Midbrain (tissue), 1 donor: ENCODE data around the gene APOL6.
"Not testable (repeated sequence)": the region's sequence is repeated elsewhere in the genome, so short reads cannot be mapped to it uniquely, and the experiment has no call there.

Experiments used
- DNase-seq: peaks from one replicate; lab custom pipeline; 2025; lab: John Stamatoyannopoulos, UW

Gene APOL6

DNA sequence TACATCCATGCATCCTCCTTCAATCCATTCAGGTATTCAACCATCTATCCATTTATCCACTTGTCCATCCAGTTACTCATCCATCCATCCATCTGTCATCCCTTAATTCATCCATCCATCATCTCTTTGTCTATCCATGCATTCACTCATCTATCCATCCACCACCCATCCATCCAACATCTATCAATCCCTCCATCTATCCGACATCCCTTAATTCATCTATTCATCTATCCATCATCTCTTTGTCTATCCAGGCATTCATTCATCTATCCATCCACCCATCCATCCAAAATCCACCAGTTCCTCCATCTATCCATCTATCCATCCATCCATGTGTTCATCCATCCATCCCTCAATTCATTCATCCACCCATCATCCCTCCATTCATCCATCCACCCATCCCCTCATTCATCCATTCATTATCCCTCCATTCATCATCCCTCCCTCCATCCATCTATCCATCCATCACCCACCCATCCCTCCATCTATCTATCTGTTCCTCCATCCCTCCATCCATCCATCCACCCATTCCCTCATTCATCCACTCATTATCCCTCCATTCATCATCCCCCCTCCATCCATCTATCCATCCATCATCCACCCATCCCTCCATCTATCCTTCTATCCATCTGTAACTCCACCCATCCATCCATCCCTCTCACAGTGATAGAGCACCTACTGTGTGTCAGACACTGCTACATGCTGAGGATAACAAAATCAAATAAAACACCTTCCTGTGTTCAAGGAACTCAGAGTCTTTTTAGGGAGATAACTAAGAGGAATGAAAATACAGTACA is 29.6 kb upstream of the APOL6 start:
- DNase-seq: no peak

DNA sequence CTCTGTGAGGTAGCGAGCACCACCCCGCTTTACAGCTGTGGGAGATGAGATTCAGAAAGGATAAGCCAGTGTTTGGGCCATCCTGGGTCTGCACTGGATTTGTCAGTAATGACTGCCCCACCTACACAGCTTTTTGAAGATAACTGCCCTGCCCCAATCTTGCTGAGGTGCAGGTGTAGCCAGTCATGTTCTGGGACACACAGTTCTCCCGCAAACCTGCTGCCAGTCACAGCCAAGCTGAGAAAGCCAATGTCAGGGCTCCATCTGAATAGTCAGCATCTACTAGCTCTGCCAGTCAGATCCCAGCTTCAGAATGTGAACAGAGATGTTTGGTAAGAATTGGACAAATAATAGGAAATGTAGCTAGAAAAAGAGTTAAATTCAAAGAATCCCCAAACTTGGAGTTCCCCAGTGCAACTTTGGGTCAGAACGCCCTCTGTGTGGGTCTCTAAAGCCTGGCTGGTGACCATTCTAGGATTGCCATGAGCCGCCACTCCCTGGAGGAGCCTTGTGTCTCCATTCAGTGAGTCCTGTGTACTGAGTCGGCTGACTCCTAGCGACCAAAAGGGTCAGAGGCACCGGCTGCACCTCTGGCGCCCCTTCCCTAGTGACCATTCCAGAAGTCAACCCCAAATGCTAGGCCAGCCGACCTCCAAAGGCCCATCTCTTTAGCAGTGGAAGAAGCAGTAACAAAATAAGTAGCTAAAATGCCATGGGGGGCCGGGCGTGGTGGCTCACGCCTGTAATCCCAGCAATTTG is 28.7 kb upstream of the APOL6 start:
- no peak for DNase-seq

DNA sequence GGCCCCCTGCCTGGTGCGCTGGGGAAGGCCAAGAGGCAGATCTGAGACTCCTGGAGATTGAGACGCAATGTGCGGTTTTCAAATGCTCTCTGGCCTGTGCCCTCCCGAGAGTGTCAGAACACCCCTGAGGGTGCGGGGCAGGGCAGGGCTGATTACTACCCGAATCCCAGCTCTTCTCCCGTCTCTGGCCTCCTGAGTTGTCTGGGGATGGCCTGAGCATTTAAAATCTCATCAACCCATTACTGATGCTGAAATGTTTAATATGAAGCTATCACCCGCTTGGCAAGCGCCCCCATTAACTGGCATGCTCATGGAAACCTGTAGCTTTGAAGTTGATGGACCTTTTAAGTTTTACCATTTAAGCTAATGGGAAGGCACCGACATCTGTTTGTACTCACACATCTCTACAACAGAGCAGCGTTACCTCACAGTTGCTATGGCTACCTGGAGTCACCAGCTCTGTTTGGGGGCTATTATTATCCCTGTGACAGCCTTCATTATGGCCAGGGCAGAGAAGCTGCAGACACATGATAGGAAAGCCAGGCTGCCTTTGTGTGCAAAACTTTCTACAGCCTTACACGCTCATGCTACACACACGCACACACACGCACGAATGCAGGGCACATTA is 27.5 kb upstream of the APOL6 start:
- no peak for DNase-seq

DNA sequence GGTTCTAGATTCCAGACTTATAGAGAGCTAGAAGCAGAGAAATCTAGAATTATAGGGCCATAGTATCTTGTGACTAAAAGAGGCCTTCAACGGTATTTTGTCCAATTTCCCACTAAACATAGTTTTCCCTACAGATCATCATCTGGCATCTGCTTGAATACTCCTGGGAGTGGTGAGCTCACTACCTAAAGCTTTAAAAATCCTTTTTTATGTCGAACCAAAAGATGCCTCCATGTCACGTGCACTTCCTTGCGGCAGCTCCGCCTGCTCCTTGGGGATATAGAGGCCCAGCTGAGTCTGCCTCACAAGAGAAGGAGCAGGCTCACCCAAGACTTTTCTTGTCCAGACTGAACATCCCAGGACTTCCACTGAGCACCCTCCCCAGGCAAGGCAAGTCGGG is 26.8 kb upstream of the APOL6 start:
- no peak for DNase-seq

DNA sequence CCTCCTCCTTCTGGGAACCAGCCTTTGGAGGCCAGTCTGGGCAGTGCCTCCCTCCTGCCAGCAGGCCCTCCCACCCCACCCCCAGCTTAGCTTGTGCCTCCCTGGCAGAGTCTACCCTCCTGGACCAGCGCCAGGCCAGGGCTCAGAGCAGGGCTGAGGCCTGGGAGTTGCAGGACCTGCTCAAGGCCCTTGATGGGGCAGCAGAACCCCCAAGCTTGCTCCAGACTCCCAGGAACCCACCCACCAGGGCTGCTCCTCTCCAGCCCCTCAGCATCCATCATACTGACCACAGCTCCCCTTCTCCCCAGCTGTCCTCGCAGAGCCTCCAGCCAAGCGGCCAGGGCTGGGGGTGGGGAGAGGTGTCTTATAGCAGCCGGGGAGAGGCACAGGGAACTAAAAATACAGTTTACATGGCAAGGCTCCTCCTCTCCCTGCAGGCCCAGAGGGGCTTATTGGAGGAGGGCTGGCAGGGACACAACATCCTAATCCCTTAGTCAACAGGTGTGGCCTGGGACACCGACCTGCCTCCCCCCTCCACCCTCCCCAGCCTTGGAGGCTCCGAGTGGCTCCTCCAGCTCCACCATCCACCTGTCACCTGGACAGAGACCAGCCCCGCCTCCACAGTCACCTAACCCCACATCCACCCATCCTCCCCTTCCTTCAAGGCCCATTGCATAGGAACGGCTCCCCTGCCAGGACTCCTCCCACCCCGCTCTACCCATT is 25.9 kb upstream of the APOL6 start:
- no peak for DNase-seq

DNA sequence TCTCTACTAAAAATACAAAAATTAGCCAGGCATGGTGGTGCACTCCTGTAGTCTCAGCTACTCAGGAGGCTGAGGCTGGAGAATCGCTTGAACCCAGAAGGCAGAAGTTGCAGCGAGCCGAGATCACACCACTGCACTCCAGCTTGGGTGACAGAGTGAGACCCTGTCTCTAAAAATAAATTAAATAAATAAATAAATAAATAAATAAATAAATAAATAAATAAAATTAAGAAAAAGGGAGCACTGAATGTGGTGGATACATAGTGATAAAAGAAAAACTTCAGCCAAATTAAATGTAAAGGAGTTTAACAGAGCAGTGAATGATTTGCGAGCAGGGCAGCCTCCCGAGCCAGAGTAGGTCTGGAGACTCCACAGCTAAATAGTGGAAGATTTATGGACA is 24.4 kb upstream of the APOL6 start:
- not testable (repeated sequence) for DNase-seq

DNA sequence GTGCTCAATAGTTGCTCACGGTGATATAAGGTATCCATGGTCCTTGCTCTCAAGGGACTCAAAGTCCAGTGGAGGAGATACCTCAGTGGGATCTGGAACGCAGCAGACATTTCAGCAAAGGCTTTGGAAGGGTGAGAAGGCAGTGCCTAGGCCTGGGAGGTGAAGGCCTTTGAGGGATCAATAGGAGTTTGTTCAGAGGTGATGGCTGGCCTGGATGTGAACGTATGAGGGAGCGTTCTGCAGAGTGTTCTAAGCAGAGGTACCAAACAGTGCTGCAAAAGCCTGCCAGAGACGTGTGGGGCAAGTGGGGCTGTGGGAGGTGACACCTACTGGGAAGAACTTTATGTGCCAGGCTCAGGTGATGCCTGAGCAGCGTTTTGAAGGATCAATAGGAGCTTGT is 23.7 kb upstream of the APOL6 start:
- DNase-seq: no peak

DNA sequence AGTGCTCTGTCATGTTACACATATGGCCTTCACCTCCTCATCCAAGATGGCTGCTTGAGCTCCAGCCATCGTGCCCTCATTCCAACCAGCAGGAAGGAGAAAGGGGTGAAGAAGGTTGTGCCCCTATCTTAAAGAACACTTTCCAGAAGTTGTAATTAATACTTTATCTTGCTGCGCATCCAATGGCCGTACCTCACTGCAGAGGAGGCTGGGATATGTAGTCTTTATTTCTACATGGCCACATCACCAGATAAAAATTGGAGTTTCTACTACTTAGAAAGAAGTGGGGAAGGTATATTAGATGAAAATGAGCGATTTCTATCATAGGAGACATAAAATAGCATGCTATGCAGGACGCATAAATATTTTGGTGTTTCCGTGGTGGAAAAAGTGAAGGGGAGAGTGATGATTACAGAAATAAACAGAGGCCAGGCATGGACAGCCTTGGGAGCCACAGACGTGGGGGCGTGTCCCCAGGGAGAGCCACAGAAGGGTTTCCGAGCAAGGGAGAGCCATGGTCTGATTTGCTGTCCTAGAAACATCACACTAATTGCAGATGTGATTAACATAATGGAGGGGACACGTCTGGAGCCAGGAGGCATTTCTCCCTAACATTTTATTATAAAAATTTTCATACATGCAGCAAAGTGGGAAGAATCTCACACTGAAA is 22.3 kb upstream of the APOL6 start:
- no peak for DNase-seq

DNA sequence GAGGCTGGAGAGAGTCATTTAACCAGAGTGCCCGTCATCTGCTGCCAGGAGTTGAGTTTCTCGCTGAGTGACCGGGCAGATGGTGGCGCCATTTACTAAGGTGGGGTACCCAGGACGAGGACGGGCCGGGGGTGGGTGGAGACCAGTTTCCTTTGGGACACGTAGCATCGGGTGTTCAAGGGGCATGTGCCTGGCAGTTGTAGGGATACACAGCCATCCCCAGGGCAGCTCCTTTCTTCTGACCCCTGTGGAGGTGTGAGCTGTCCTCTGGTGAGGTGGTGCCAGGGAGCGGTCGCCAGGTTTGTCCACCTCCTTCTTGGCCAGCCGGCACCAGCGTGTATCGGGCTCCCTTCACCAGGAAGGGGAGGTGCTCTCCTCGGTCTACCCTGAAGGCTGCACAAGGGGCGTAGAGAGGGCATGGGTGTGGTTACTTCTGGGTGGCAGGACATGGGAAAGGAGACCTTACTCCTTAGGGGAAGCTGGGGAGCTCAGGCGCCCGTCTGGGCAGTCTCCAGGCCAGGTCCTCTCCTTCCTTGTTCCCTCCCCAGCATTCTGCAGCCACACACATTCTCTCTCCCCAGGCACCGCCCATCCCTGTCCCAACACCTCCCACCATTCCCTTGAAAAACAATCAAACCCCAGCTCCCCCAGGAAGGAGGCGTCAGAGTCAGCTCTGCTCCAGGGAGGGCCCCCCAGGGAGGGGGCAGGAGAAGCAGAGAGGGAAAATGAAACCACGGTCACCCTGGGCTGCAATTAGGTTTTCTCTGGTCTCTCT is 20.8 kb upstream of the APOL6 start:
- DNase-seq: peak; percentile 44

DNA sequence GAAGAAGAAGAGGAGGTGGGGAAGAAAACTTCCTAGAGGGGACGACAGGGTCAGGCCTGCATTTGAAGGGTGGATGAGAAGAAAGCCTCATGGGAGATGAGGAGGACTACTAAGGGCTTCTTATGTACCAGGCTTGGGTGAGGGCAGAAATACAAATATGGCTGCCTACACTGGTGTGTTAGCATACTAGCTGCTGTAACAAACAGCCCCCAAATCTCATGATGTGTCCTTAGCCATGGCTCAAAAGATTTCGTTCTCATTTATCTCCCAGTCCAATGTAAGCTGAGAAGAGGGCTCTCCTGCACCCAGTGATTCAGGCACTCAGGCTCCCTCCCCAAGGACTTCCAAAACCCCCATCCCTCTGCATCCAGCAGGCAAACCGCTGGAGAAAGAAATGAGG is 19.5 kb upstream of the APOL6 start:
- DNase-seq: no peak

DNA sequence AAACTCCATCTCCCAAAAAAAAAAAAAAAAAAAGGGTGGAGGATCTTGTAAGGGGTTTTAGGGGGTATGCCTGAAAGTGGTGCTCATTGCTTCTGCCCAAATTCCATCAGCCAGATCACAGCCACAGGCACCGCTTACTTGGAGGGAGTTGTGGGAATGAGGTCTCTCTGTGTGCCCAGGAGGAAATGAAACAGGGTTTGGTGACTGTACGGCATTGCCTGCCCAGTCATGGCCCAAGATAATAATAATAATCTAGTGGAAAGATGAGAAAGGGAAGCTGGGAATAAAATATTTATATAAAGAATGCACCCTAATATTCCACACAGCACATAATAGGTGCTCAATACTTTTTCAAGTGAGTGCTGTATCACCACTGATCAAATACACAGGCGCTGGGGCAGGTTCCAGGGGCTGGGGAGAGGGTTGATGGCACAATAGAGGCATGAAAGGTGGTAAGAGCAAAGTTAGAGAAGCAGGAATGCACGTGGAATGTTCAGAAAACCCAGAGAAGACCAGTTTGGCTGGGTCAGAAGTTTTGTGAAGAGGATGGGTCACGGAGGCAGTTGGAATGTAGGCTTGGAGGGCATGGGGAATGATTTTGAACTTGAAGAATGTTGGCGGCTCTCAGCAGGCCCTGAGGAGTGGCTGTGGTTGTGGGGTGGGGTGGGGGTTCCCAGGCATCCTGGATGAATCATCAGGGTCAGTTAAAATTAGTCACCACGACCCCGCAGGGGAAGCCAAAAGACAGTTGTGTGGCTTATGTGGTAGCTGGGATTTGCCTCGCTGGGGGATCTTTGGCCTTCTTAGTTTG is 18.6 kb upstream of the APOL6 start:
- DNase-seq: no peak

DNA sequence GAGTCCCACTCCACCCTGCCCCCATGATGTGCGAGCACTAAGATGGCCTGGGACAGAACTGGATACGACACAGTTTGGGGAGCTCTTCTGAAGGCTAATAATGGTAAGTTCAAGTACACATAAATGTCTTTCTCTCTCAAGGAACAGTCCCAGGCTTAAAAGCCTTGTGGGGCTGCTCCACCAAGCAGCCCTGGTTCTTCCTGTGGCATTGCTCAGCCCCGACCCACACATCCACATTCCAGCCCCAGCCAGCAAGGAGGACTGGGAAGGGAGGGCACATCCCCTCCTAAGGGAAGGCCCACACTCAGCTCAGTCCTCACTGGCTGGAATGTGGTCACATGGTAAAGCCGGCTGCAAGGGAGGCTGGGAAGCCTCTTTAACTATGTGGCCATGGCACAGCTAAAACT is 17.9 kb upstream of the APOL6 start:
- DNase-seq: no peak

DNA sequence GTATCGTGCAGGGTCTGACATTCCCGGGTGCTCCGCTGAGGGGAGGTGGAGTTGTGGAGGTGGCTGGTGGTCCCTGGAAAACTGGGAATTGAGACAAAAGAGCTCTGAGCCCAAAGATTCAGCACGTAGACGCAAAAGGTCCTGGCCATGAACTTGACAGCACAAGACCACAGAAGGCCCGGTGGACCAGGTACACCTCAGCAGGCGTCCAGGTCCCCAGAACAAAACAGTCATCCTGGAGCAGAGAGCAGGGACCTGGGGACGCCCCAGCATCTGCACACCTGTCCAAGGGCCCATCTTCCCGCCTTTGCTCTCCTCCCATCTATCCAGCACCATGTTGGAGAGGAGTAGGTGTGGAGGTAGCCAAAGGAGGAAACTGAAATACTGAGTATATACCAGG is 17.4 kb upstream of the APOL6 start:
- no peak for DNase-seq

DNA sequence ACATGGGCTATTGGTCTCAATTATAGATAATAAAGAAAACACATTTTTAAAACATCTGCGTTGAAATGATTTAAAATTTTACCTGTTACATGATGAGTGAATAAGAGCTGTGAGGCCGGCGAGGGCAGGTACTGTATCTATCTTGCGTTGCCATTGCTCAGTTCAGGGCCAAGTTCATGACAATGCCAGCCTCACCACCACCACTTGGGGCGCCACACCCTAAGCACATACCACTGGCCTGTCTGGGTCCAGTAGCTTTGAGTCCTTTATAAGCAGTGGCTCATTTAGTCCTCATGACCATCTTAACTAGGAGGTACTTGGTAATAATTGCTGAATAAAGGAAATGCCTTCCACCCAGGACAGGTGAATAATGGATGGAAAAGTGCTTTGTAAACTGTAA is 16.6 kb upstream of the APOL6 start:
- no peak for DNase-seq

DNA sequence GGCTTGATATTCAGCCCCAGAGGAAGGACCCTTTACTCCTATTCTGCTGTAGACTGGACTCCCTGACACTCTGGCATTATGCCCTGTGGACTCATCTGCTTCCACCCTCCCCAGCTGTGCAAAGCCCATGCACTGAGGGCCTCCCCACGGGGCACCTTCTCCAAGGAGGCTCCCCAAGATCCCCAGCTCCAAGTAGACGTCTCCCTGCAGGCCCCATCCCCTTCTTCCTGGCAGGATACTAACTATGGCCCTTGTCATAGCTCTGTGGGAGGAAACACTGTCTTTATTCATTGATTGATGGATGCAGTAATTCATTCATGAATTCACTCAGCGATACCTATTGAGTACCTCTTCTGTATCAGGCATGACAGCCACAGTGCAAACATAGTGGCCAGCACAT is 15.3 kb upstream of the APOL6 start:
- DNase-seq: no peak

DNA sequence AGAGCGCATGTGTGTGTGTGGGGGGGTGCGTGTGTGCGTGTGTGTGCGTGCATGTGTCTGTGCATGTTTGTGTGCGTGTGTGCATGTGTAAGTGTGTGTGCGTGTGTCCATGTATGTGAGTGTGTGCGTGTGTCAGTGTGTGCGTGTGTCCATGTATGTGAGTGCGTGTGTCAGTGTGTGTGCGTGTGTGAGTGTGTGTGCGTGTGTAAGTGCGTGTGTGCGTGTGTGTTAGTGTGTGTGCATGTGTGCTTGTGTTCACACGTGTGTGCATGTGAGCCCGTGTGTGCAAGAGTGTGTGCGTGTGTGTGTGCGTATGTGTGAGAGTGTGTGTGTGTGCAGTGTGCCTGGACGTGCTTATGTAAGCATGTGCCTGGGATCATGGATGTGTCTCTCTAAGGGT is 14.7 kb upstream of the APOL6 start:
- no peak for DNase-seq

DNA sequence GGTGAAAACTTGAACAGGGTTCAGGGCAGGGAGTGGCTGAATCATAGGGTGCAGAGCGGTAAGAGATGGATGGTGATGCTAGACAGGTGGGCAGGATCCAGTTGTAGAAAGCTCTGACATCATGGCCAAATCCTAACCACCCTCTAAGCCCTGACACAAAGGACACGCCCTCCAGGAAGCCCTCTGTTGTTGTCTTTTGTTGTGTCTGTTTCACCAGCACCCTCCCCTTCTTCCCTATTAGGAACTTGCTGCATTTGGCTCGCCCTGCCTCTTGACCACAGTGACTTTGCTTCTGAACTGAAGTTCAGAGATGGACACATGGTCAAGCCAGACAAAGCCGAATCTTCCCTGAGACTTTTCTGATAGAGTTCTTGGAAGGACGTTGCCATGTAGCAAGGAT is 14.2 kb upstream of the APOL6 start:
- DNase-seq: no peak

DNA sequence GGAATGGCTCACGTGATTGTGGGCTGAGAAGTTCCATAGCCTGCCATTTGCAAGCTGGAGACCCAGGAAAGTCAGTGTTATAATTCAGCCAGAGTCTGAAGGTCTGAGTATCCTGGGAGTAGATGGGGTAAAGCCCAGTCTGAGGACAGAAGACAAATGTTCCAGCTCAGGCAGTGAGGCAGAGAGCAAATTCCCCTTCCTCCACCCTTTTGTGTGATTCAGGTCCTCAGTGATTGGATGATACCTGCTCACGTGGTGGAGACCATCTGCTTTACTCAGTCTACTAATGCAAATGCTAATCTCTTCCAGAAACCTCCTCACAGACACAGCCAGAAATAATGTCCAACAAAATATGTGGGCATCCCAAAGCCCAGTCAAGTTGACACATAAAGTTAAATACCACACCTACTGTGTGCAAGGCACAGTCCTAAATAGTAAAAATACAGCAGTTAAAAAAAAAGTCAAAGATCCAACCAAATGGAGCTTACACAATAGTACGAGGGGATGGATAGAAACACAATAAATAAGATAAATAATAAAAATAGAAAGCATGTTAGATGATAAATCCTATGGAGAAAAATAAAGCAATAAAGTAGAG is 13.2 kb upstream of the APOL6 start:
- no peak for DNase-seq

DNA sequence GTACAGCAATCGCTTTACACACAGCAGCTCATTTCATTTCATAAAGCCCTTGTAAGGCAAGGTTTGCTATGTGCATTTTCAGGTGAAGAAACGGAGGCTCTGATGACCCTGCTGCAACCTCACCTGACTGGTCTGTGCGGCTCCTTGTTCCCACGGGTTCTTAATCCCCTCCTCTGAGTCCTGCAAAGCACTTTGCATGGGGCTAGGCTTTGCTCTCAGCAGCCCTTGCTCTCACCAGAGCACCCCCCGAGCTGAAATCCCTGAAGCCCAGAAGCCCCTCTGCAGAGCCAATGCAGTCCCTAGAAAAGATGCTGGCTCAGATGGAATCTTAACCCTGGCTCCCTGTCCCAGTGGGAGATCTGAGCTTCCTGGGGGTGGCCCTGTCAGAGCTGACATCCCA is 11.0 kb upstream of the APOL6 start:
- DNase-seq: no peak

DNA sequence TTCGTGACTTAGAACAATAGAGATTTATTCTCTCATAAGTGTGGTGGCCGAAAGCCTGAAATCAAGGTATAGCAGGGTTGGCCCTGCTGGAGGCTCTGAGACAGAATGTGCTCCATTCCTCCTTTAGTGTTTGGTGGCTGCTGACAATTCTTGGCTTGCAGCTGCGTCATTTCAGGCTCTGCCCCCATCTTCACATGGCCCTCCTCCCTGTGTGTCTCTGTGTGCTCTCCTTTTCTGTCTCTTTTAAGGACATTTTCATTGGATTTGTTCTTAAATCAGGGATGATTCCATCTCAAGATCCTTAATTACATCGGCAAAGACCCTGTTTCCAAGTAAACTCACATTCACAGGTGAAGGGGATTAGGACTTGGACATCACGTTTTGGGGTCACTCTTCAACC is 10.2 kb upstream of the APOL6 start:
- DNase-seq: no peak
